ENCODE results near the gene HIPK4.

- TF ChIP-seq, protein P1, sequence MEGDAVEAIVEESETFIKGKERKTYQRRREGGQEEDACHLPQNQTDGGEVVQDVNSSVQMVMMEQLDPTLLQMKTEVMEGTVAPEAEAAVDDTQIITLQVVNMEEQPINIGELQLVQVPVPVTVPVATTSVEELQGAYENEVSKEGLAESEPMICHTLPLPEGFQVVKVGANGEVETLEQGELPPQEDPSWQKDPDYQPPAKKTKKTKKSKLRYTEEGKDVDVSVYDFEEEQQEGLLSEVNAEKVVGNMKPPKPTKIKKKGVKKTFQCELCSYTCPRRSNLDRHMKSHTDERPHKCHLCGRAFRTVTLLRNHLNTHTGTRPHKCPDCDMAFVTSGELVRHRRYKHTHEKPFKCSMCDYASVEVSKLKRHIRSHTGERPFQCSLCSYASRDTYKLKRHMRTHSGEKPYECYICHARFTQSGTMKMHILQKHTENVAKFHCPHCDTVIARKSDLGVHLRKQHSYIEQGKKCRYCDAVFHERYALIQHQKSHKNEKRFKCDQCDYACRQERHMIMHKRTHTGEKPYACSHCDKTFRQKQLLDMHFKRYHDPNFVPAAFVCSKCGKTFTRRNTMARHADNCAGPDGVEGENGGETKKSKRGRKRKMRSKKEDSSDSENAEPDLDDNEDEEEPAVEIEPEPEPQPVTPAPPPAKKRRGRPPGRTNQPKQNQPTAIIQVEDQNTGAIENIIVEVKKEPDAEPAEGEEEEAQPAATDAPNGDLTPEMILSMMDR (IDR thresholded peaks at IDR 0.05): no peak
- no peak for TF ChIP-seq POLR2A (IDR thresholded peaks at IDR 0.05)
These were observed at the start of gene HIPK4 for GRCh38 chr19:40390084-40390742.
